HG02870 (cell line): ENCODE results near the gene SBK2.

ENCODE experiments used
- ATAC-seq: cut with Tn5 transposase; IDR thresholded peaks from one replicate; pipeline ENCODE4 v1.9.1; 2021; ENCODE audit warnings: mild to moderate bottlenecking, moderate library complexity; ENCODE audit not compliant: unreplicated experiment

SBK2 gene

GRCh38 chr19:55559684-55560083 lies 22.8 kb upstream of the SBK2 start:
- no peak for ATAC-seq

GRCh38 chr19:55554741-55555152 lies 17.8 kb upstream of the SBK2 start:
- ATAC-seq = no peak

DNA sequence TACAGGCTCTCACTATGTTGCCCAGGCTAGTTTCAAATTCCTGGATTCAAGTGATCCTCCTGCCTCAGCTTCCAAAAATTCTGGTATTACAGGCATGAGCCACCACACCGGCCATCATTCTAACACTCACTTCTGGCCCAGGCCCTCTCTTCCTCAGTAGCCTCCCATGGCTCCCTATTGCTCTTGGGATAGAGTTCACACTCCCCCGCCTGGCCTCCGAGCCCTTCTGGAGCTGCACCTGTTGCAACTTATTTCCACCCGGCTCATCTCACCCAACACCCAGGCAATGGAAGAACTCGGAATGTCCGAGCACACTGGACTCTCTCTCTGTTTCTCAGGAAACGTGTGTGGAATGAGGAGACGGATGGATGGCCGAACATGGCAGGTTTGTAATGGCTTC lies 17.4 kb upstream of the SBK2 start:
- no peak for ATAC-seq

DNA sequence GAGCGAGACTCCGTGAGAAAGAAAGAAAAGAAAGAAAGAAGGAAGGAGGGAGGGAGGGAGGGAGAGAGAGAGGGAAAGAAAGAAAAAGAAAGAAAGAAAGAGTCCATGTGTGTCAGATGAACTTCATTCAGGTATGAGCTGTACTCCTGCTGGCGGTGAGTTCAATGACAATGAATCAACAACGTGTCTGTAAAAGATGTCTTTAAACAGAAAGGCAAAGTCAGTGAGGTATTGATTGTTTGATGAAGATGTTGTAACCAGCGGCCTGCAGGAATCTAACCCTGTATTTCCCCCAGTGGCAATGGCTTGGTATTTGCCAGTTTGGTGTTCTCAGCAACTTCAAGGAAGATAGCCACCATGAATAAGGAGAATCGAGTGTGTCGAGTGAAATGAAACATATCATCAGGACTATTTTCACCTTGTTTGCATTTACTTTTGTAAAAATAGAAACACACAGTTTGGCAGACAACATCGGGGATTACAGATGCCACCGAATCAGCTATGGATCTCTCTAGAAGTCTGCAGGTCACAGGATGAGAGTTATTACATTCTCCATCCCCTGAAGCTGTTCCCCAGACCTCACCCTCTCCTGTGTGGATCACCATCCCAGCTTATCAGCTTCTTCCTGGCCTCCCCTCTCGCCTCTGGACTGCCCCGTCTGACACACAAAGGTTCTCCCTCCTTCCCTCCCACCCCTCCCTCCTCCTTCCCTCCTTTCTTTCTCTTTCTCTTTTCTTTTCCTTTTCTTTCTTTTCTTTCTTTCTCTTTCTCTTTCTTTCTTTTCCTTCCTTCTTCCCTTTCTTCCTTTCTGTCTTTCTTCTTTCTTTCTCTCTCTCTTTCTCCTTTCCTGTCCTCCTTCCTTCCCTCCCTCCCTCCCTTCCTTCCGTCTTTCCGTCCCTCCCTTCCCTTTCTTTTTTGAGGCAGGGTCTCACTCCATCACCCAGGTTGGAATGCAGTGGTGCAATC lies 16.6 kb upstream of the SBK2 start:
- ATAC-seq = no peak

- ATAC-seq = no peak
Observed at GRCh38 chr19:55552620-55553019, 15.7 kb upstream of the SBK2 start.

DNA sequence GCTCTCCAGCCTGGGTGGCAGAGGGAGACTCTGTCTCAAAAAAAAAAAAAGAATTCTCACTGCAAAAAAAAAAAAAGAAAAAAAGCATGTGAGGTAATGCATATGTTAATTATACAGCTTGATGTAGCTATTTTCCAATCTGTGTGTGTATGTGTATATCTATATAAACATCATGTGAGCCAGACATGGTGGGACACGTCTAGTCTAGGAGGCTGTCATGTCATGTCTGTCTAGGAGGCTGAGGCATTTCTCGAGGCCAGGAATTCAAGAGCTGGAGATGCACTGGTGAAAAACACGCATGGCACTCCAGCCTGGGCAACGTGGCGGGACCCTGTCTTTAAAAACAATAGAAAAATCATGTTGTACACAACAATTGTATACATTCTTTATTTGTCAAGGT lies 15.3 kb upstream of the SBK2 start:
- ATAC-seq = no peak

GRCh38 chr19:55550321-55550650 lies 13.4 kb upstream of the SBK2 start:
- no peak for ATAC-seq

DNA sequence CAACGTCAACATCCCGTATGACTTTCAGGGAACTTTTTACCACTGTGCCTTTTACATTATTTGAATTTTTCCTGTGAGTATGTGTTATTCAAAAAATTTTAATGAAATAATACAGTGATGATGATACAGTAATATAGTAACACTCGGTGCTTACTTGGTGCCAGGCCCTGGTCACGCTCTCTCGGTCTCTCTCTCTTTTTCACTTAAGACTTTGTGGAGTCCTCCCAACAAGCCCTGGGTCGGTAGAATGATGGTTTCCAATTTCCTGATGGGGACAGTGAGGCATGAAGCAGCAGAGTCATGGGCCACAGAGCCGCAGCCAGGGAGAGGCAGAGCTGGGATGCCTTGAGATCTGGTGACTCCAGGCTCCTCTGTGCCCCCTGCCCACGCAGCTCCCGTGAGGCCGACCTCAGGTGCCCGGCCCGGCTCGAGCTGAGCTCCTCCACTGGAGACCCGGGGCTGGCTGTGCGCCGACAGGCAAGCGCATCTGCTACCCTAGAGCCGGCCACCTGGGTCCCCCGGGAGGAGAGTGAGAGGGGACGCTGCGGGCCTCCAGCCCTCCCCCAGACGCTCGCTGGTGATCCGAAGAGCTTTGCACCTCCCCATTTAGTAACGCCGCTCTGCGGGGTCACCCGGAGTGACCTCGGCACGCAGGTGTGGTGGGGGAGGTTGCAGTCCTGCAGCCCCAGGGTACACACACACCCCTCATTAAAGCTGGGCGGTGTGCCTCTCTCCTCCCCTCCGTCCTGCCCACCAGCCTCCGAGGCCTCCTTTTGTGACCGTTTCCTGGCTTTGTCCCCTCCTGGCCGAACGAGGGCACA lies 12.8 kb upstream of the SBK2 start:
- ATAC-seq = no peak

DNA sequence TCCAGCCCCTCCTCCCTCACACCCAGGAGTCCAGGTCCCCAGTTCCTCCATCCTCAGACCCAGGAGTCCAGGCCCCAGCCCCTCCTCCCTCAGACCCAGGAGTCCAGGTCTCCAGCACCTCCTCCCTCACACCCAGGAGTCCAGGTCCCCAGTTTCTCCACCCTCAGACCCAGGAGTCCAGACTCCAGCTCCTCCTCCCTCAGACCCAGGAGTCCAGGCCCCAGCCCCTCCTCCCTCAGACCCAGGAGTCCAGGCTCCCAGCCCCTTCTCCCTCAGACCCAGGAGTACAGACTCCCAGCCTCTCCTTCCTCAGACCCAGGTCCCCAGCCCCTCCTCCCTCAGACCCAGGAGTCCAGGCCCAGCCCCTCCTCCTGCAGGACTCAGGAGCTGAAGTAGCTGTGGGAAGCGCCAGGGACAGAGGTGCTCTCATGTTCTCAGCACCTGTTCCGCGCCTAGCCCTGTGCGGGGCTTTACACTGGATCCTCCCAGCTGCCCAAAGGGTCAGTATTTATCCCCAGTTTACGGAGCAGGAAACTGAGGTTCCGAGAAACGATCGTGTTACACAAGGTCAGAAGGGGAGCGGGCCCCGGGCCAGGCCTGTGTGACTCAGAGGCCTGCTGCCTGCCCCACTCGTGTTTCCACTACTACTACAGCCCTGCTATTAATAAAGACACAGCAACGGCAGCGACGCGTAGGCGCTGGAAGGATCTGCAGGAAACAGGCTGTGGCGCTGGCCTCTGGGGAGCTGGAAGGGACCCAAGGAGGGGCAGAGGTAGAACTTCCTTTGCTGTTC lies 10.1 kb upstream of the SBK2 start:
- no peak for ATAC-seq

DNA sequence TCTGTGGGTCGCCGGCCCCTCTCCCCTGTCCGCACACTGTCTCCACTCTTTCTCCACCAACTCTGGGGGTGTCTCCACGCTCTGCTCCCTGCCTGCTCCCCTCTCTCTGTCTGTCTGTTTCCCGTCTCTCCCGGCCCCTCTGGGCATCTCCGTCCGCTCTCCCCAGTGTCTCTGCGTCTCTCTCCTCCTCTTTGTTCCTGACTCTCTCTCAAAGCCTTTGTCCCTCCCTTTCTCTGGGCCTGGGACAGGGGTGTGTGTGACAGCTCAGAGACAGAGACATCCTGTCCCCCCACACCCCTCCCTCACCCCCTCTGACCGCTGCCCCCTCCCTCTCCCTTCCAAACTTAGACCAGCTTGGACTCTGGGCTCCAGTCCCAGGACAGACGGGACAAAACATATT lies 9.1 kb upstream of the SBK2 start:
- ATAC-seq = no peak

DNA sequence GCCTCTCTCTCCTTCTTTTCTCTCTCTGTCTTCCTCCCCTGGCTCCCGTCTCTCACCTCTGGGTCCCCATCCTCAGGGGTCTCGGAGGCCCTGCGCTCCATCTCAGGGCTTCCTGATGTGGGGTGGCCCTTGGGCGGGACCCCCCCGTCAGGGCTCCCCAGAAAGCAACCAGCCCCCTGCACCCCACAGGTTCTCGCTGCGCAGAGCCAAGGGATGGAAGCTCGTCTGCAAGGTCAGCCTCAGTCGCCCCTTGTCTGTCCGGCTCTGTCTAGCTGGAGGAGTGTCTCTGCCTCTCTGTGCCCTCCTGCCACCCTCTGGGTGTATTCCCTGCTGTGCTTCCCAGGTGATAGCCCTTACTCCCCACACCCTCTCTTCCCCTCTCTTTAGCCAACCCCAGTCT lies 8.5 kb upstream of the SBK2 start, which contains the start of gene SBK3:
Gene SBK3 (minus strand): TSS at position 101 of the 400 bp plus-strand sequence. CDS start 0 bp downstream, at position 101.
- no peak for ATAC-seq

DNA sequence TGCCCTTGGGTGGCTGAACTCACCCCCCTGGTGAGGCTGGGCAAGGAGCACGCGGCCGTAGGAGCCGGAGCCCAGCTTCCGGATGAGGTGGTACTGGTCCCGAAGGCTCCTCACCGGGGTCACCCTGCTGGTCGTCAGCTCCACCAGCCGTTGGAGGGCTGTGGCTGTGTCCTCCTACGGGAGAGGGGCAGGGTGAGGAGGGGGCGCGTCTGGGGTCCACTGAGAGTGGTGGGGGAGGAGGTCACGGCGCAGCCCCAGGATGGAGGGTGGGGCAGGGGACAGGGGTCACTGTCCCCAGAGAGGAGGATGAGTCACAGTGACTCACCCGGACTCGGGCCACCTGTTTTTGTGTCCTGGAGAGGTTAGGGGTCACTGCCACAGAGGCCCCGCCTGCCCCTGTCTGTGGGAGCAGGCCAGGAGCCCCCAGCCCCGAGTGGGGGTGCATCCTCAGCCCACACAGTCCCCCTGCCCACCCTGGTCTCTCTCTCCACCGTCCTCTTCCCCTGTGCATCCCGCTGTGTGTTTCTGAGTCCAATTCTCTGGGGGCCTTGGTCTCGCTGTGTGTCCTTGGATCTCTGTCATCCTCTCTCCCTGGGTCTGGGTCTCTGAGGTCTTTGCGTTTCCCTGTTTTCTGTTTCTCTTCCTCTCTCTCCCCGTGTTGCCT lies 8.0 kb upstream of the SBK2 start:
- no peak for ATAC-seq

GRCh38 chr19:55544014-55544413 lies 7.1 kb upstream of the SBK2 start:
- ATAC-seq = no peak

GRCh38 chr19:55543567-55543966 lies 6.6 kb upstream of the SBK2 start:
- ATAC-seq = no peak

- ATAC-seq = no peak
Observed at GRCh38 chr19:55542292-55542855, 5.4 kb upstream of the SBK2 start.

GRCh38 chr19:55541091-55541490 lies 4.2 kb upstream of the SBK2 start:
- no peak for ATAC-seq

DNA sequence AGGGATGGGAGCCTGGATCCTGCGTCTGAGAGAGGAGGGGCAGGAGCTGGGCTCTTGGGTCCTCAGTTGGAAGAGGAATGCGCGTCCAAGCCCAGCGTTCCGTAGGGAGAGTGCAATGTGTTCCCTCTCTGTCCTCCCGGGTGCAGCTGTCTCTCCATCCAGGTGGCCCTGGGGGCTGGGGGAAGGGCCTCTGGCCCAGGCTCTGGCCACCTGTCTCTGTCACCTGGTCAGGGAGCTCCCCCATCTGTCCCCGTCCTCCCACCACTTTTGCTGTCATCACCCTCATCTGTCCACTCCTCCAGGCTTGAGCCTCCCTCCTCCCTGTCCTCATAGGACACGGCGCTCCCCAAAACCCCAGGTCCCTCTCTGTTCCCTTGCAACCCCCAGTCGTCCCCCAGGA lies 3.7 kb upstream of the SBK2 start:
- ATAC-seq = no peak

GRCh38 chr19:55539090-55539984 lies 2.4 kb upstream of the SBK2 start:
- ATAC-seq = no peak

DNA sequence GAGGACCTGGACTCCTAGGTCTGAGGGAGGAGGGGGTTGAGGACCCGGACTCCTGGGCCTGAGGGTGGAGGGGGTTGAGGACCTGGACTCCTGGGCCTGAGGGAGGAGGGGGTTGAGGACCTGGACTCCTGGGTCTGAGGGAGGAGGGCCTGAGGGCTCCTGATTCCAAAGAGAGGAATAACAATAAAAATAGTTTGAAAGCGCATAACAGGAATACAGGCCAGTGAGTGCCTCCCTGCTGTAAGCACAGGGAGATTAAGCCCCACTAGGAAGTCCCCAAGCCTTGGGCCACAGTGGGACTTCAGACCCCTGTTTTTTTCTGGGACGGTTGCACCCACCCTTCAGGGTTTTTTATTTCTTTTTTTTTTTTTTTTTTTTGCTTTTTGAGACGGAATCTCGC lies 1.2 kb upstream of the SBK2 start:
- no peak for ATAC-seq
